ENCODE results near the gene PTPRB. TPM values are rescaled to one million over a fixed set of nuclear protein-coding genes. Genes with fewer than 3 reads are reported as not detected.

Gene PTPRB
- polyA plus RNA-seq, 3 donors, result not detected

DNA sequence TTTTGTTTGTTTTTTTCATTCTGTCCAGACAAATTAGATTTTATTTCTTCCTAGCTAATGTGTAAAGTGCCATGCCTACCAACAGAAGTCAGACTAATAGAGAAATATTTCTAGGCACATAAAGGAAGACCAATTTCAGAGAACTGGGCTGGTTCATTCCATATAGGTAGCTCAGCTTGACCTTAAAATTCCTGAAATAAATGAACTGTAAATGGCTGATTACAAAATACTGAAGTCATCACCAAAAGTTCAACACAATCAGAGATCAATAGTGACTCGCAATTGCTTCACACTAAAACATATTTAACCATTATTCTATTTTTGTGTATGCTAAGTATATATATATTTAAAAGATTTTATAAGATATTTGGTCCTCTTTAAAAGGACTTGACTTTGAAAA lies 34.2 kb downstream of the PTPRB start:
- no peaks in the 10 kb centered on the region for H3K4me1 Mint-ChIP-seq
- no peaks in the 10 kb centered on the region for H4K20me1 ChIP-seq (ENCODE audit: insufficient read depth, low read length)
- no peak overlapping the region for H2AFZ ChIP-seq (ENCODE audit: insufficient read depth, low read depth, low read length, poor library complexity, severe bottlenecking)
- intact Hi-C loops (cut with micrococcal nuclease), result no loop called here
- H3K4me3 Mint-ChIP-seq, result no peak overlapping the region
- no peak overlapping the region for H3K4me3 ChIP-seq (replicated peaks in 1 of 3; ENCODE audit: low read depth in 2 of 3, low read length in 3 of 3)
- peaks cover 0 to 7% of the 10 kb centered on the region in 2 donors for H3K27me3 ChIP-seq (ENCODE audit: control insufficient read depth in 2 of 2, insufficient read depth in 2 of 2, low read length in 2 of 2)
- no peaks in the 10 kb centered on the region for H3K9me3 ChIP-seq (replicated peaks in 1 of 2; ENCODE audit: control insufficient read depth in 1 of 2, insufficient read depth in 1 of 2, low read length in 2 of 2)
- H3K4me1 ChIP-seq (ENCODE audit: control insufficient read depth in 1 of 2, insufficient read depth in 2 of 2, low read length in 2 of 2), result no peaks in the 10 kb centered on the region
- H3K9ac ChIP-seq (ENCODE audit: insufficient read depth, low read length, poor library complexity, severe bottlenecking), result no peak overlapping the region
- no peak overlapping the region for H3K4me2 ChIP-seq (replicated peaks; ENCODE audit: extremely low read depth, low read length, poor library complexity, severe bottlenecking)
- peaks cover 6 to 16% (median 10%) of the 10 kb centered on the region in 3 donors for H3K27me3 Mint-ChIP-seq (ENCODE audit: low read depth in 3 of 3)
- no peak overlapping the region for H3K27ac Mint-ChIP-seq
- peaks cover 0 to 2% (median 0%) of the 10 kb centered on the region in 7 donors for H3K9me3 Mint-ChIP-seq
- no peak for DNase-seq
- WGBS (ENCODE audit: insufficient coverage), result no CpG with 5 or more reads among the region's 1 CpG
- TF ChIP-seq CTCF (IDR thresholded peaks at IDR 0.05), result no peak
- no peaks in the 10 kb centered on the region for H3K36me3 Mint-ChIP-seq
- H3K27ac ChIP-seq (ENCODE audit: low read depth in 1 of 2, low read length in 2 of 2), result no peak overlapping the region
- no peaks in the 10 kb centered on the region for H3K36me3 ChIP-seq (replicated peaks in 1 of 2; ENCODE audit: control insufficient read depth in 1 of 2, insufficient read depth in 2 of 2, low read length in 2 of 2)
- H3K79me2 ChIP-seq (ENCODE audit: insufficient read depth, low read length), result no peaks in the 10 kb centered on the region

GRCh38 chr12:70598467-70599193 lies 38.6 kb downstream of the PTPRB start:
- peaks cover 0 to 4% (median 0%) of the 10 kb centered on the region in 7 donors for H3K9me3 Mint-ChIP-seq
- no peak for TF ChIP-seq CTCF (IDR thresholded peaks at IDR 0.05)
- H3K4me1 Mint-ChIP-seq, result no peaks in the 10 kb centered on the region
- H3K4me3 ChIP-seq (replicated peaks in 1 of 3; ENCODE audit: low read depth in 2 of 3, low read length in 3 of 3), result no peak overlapping the region
- no peak overlapping the region for H3K27ac Mint-ChIP-seq
- H3K36me3 ChIP-seq (replicated peaks in 1 of 2; ENCODE audit: control insufficient read depth in 1 of 2, insufficient read depth in 2 of 2, low read length in 2 of 2), result no peaks in the 10 kb centered on the region
- no peaks in the 10 kb centered on the region for H3K36me3 Mint-ChIP-seq
- H3K4me1 ChIP-seq (ENCODE audit: control insufficient read depth in 1 of 2, insufficient read depth in 2 of 2, low read length in 2 of 2), result no peaks in the 10 kb centered on the region
- no peak overlapping the region for H3K9ac ChIP-seq (ENCODE audit: insufficient read depth, low read length, poor library complexity, severe bottlenecking)
- H3K4me2 ChIP-seq (replicated peaks; ENCODE audit: extremely low read depth, low read length, poor library complexity, severe bottlenecking), result no peak overlapping the region
- no peaks in the 10 kb centered on the region for H3K79me2 ChIP-seq (ENCODE audit: insufficient read depth, low read length)
- no peaks in the 10 kb centered on the region for H3K9me3 ChIP-seq (replicated peaks in 1 of 2; ENCODE audit: control insufficient read depth in 1 of 2, insufficient read depth in 1 of 2, low read length in 2 of 2)
- WGBS (ENCODE audit: insufficient coverage), result 100% methylated on average over 1 of the region's 4 CpGs
- H3K4me3 Mint-ChIP-seq, result no peak overlapping the region
- H3K27me3 ChIP-seq (ENCODE audit: control insufficient read depth in 2 of 2, insufficient read depth in 2 of 2, low read length in 2 of 2), result no peaks in the 10 kb centered on the region
- peaks cover 0 to 5% (median 4%) of the 10 kb centered on the region in 3 donors for H3K27me3 Mint-ChIP-seq (ENCODE audit: low read depth in 3 of 3)
- no peak for DNase-seq
- no peak overlapping the region for H3K27ac ChIP-seq (ENCODE audit: low read depth in 1 of 2, low read length in 2 of 2)
- H4K20me1 ChIP-seq (ENCODE audit: insufficient read depth, low read length), result no peaks in the 10 kb centered on the region
- intact Hi-C loops (cut with micrococcal nuclease), result no loop called here
- no peak overlapping the region for H2AFZ ChIP-seq (ENCODE audit: insufficient read depth, low read depth, low read length, poor library complexity, severe bottlenecking)
